CD4-positive, alpha-beta T cell treated with Interferon alpha-2 for 1 hour (primary cell): ENCODE results near the gene GRID1.
"Not testable (repeated sequence)": the region's sequence is repeated elsewhere in the genome, so short reads cannot be mapped to it uniquely, and the experiment has no call there.

Experiments
- DNase-seq, 2 donors: peaks; one replicate each; pipeline ENCODE4 v3.0.0-alpha.2; 2020 to 2022

Gene GRID1

GRCh38 chr10:85764108-85764507 lies 602.5 kb downstream of the GRID1 start:
- no peak for DNase-seq

GRCh38 chr10:85761906-85762445 lies 604.6 kb downstream of the GRID1 start:
- no peak for DNase-seq

GRCh38 chr10:85741626-85742300 lies 624.8 kb downstream of the GRID1 start:
- peak in 1 of 2 donors; percentile 26 for DNase-seq

- no peak for DNase-seq
Measured at GRCh38 chr10:85735997-85736396, 630.6 kb downstream of the GRID1 start.

DNA sequence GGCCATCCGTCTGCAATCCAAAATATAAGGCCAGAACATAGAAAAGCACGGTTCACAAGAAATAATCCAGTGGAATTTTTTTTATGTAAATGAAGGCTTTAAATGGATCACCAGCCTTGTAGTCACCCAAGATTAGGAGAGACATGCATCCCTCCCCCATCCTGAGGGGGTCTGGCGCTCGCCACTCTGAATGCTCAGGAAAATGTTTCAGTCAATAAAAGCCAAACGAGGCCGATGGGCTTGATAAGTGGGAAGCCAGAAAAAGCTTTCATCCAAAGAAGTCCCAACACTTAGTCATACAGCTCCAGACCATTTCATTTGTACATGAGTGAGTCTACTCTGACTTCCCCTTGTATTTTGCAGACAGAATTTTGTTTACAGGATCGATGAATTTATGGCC lies 631.8 kb downstream of the GRID1 start:
- DNase-seq: no peak

- DNase-seq: no peak
Measured at GRCh38 chr10:85724215-85724614, 642.4 kb downstream of the GRID1 start.

GRCh38 chr10:85720931-85721590 lies 645.5 kb downstream of the GRID1 start:
- DNase-seq: no peak

DNA sequence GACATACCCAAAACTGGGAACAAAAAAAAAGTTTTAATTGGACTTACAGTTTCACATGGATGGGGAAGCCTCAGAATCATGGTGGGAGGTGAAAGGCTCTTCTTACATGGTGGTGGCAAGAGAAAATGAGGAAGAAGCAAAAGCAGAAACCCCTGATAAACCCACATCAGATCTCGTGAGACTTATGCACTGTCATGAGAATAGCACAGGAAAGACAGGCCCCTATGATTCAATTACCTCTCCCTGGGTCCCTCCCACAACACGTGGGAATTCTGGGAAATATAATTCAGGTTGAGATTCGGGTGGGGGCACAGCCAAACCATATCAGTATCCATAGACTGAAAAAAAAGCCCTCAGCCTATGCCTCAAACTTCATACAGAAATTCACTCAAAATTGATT lies 647.2 kb downstream of the GRID1 start:
- DNase-seq: no peak

DNA sequence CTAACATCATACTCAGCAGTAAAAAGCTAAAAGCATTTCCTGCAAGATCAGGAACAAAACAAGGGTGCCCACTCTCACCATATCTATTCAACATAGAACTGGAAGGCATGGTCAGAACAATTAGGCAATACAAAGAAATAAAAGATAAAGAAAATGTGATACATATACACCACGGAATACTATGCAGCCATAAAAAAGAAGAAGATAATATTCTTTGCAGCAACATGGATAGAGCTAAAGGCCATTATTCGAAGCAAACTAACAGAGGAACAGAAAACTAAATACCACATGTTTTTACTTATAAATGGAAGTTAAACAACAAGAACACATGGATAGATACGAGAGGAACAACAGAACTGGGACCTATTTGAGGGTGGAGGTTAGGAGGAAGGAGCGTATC lies 652.7 kb downstream of the GRID1 start:
- no peak for DNase-seq

- DNase-seq: no peak
Measured at GRCh38 chr10:85702768-85703167, 663.8 kb downstream of the GRID1 start.

DNA sequence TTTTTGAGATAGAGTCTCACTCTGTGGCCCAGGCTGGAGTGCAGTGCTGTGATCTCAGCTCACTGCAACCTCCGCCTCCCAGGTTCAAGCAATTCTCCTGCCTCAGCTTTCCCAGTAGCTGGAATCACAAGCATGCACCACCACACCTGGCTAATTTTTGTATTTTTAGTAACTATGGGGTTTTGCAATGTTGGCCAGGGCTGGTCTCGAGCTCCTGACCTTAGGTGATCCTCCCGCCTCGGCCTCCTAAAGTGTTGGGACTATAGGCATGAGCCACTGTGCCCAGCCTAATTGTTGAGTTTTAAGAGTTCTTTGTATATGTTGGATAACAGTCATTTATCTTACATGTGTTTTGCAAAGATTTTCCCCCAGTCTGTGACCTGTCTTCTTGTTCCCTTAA lies 667.5 kb downstream of the GRID1 start:
- DNase-seq: not testable (repeated sequence)

GRCh38 chr10:85696893-85697292 lies 669.7 kb downstream of the GRID1 start:
- no peak for DNase-seq

GRCh38 chr10:85682621-85683020 lies 684.0 kb downstream of the GRID1 start:
- DNase-seq: no peak

DNA sequence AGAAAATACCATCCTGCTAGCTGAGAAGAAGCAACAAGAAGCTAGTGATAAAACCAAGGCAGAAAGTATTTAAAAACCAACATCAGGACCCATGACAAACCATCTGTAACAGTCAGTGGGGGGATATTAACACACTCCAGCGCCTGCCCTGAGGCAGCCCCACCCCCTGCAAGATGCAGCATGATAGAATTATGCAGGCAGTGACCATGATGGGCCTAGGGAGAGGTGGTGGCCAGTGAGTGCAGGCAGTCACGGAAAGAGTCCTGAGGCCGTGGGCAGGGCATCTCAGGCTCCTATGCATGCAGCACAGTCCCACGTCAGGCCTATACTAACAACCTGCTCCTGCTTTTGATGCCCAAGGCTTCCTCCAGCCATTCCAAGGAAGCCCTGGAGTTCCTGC lies 686.9 kb downstream of the GRID1 start:
- DNase-seq: no peak

GRCh38 chr10:85679061-85679460 lies 687.5 kb downstream of the GRID1 start:
- DNase-seq: no peak

- DNase-seq: no peak
Measured at GRCh38 chr10:85674851-85675250, 691.7 kb downstream of the GRID1 start.

GRCh38 chr10:85673270-85673669 lies 693.3 kb downstream of the GRID1 start:
- no peak for DNase-seq

DNA sequence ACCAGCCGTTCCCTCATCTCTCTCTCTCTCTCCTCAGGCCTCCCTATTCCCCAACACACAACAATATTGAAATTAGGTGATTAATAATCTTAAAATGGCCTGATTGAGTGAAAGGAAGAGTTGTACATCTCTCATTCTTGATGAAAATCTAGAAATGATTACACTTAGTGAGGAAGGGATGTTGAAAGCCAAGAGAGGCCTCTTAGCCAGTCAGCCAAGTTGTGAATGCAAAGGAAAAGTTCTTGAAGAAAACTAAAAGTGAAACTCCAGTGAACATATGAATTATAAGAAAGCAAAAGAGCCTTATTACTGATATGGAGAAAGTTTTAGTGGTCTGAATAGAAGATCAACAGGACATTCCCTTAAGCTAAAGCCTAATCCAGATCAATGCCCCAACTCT lies 695.1 kb downstream of the GRID1 start:
- no peak for DNase-seq

DNA sequence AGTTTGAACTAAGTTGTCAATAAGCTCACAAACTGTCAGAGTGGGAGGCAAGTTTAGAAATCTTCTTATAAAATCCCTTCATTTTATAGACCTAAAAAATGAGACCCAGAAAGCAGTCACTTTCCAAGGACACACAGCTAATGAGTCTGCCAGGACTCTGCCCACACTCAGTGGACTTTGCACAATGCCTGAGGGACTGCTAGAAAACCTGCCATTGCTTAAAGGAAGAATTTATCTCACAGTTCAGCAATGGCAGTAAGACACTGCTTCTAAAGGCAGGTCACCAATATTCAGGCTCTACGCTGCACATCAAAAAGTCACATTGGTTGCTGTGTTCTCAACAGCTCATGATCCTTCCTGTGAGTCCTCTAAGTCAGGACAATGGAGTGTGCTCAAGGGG lies 698.1 kb downstream of the GRID1 start:
- no peak for DNase-seq

DNA sequence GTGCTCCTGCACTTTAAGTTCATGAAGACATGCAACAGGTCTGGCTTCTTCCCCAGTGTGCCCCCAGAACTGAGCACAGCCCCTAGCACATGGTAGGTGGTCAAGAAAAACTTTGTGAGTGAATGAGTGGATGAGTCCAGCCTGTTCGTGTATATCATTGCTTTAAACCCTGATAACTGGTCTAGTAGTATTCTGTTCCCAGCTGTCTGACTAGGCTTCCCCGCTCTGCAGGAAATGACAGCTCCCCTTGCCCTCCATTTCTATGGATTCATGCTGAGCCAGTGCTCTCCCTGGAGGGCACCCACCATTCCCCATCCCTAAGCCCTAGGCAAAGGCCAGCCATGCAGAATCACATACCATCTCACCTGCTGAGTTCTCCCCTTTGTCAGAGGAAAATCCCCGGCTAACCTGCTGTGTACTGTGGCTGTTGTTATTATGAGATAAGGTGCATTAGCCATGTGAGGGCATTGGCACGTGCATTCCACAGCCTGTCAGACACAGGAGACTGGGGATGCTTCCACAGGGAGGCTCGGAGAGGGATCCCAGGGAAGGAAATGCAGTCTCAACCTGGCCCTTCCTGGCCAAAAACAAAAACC lies 698.9 kb downstream of the GRID1 start:
- DNase-seq: no peak

DNA sequence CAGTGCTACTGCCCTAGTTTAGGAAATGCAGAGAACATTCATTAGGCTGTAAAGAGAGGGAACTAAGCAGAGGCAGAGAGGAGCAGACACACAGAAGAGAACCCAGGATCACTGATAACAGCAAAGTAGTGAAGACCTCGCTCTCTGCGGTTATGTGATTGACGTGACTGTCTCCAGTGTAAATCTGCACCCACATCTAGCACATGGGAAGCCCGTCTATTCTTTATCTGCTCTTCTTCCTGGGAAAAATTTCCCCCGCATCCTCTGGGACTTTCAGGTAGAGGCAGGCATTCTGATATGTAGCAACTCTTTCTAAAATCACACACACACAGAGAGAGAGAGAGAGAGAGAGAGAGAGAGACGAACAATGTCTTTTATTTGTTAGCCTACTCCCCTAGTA lies 699.6 kb downstream of the GRID1 start:
- DNase-seq: no peak

DNA sequence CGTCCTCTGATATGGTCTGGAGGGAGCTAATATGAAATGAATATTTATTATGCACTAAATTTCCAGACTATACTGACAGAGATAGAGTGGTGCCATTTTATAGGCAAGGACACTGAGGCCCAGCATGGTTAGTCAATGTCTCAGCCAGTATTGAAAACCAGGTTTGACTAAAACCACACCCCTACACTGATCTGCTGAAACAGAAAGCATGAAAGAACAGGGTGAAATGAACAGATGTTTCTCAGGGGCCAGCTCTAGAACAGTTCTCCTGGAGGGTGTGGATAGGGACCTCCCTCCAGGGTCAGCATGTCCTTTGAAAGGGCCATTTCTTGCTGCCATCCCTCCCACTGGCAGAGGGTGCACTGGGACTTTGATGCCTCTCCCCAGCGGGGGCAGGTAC lies 700.5 kb downstream of the GRID1 start:
- DNase-seq: no peak

- no peak for DNase-seq
Measured at GRCh38 chr10:85665681-85666080, 700.9 kb downstream of the GRID1 start.

- no peak for DNase-seq
Measured at GRCh38 chr10:85665078-85665477, 701.5 kb downstream of the GRID1 start.
